GM21619 (cell line): ENCODE measurements around the gene ERVW-1.
"Not testable (repeated sequence)": the region's sequence is repeated elsewhere in the genome, so short reads cannot be mapped to it uniquely, and the experiment has no call there.

ENCODE experiments used
- ATAC-seq: cut with Tn5 transposase; IDR thresholded peaks from one replicate; pipeline ENCODE4 v1.9.1; 2021; ENCODE audit not compliant: unreplicated experiment

Gene ERVW-1

GRCh38 chr7:92477681-92478080 is at the start of gene ERVW-1:
Gene ERVW-1, minus strand, starts transcription at chr7:92477946. Its CDS starts 7,565 bp downstream, at chr7:92470381.
- ATAC-seq, result not testable (repeated sequence)

GRCh38 chr7:92523110-92523509 is 45.4 kb upstream of the ERVW-1 start:
- ATAC-seq, result no peak

GRCh38 chr7:92520024-92520423 is 42.3 kb upstream of the ERVW-1 start:
- no peak for ATAC-seq

GRCh38 chr7:92517631-92518030 is 39.9 kb upstream of the ERVW-1 start:
- no peak for ATAC-seq

- no peak for ATAC-seq
Measured at GRCh38 chr7:92513167-92513902, 35.6 kb upstream of the ERVW-1 start.

- ATAC-seq, result no peak
Measured at GRCh38 chr7:92508946-92509345, 31.2 kb upstream of the ERVW-1 start.

GRCh38 chr7:92506363-92506762 is 28.6 kb upstream of the ERVW-1 start:
- ATAC-seq, result no peak

GRCh38 chr7:92504563-92504962 is 26.8 kb upstream of the ERVW-1 start:
- ATAC-seq, result no peak

- no peak for ATAC-seq
Measured at GRCh38 chr7:92503767-92504166, 26.0 kb upstream of the ERVW-1 start.

- no peak for ATAC-seq
Measured at GRCh38 chr7:92498557-92498956, 20.8 kb upstream of the ERVW-1 start.

GRCh38 chr7:92496876-92497275 is 19.1 kb upstream of the ERVW-1 start:
- no peak for ATAC-seq

GRCh38 chr7:92489634-92490033 is 11.9 kb upstream of the ERVW-1 start:
- no peak for ATAC-seq

GRCh38 chr7:92487804-92488203 is 10.1 kb upstream of the ERVW-1 start:
- no peak for ATAC-seq

- no peak for ATAC-seq
Measured at GRCh38 chr7:92485974-92486373, 8.2 kb upstream of the ERVW-1 start.

GRCh38 chr7:92485267-92485892 is 7.6 kb upstream of the ERVW-1 start:
- ATAC-seq, result no peak

- ATAC-seq, result not testable (repeated sequence)
Measured at GRCh38 chr7:92484226-92484625, 6.5 kb upstream of the ERVW-1 start.

- ATAC-seq, result not testable (repeated sequence)
Measured at GRCh38 chr7:92483624-92484023, 5.9 kb upstream of the ERVW-1 start.

- not testable (repeated sequence) for ATAC-seq
Measured at GRCh38 chr7:92479146-92479545, 1.4 kb upstream of the ERVW-1 start.

GRCh38 chr7:92478711-92479110 is 965 bp upstream of the ERVW-1 start:
- no peak for ATAC-seq

- ATAC-seq, result no peak
Measured at GRCh38 chr7:92478095-92478494, 349 bp upstream of the ERVW-1 start.

GRCh38 chr7:92475851-92476590 is 1.7 kb downstream of the ERVW-1 start:
- ATAC-seq, result not testable (repeated sequence)

GRCh38 chr7:92475261-92475770 is 2.4 kb downstream of the ERVW-1 start:
- ATAC-seq, result not testable (repeated sequence)
